Measurements from ENCODE around the gene PPP2R3B.

The PPP2R3B gene

DNA sequence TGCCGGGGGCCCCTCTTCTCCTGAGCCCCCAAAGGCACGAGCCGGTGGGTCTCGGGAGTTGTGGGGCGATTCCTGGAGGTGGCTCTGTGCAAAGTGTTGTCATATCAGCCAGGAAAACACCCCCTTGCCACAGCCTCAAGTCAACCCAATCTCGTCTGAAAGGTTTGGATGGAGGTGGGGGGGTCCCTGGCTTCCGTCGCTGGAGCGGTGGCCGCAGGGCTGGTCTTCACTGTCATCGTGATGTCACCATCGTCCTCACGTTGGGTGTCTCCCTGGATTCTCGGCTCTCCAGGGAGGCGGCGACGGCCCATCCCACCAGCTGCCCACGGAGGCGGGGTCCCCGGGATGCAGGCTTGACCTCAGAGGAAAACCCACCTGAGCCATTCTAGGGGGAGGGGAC lies 38.3 kb upstream of the PPP2R3B start:
- Histone ChIP-seq H2AFZ (ENCODE audit: low read depth, low read length) (no peak overlapping the region), H3K4me1 (ENCODE audit: insufficient read depth, low read length) (no peaks in the 10 kb centered on the region), H4K20me1 (ENCODE audit: insufficient read depth, low read length) (no peaks in the 10 kb centered on the region), H3K4me2 (ENCODE audit: insufficient read depth, low read length) (no peak overlapping the region), H3K27me3 (ENCODE audit: insufficient read depth, low read length, poor library complexity) (no peaks in the 10 kb centered on the region), H3K79me2 (ENCODE audit: insufficient read depth, low read length) (no peaks in the 10 kb centered on the region), H3K36me3 (ENCODE audit: insufficient read depth, low read length) (no peaks in the 10 kb centered on the region), H3K4me3 (ENCODE audit: low read depth in 1 of 2, low read length in 2 of 2) (no peak overlapping the region), H3K9ac (ENCODE audit: low read depth, low read length) (no peak overlapping the region), H3K27ac (ENCODE audit: low read length) (no peak overlapping the region), H3K9me3 (ENCODE audit: insufficient read depth, low read length, severe bottlenecking) (no peaks in the 10 kb centered on the region)
- TF ChIP-seq, protein P1, sequence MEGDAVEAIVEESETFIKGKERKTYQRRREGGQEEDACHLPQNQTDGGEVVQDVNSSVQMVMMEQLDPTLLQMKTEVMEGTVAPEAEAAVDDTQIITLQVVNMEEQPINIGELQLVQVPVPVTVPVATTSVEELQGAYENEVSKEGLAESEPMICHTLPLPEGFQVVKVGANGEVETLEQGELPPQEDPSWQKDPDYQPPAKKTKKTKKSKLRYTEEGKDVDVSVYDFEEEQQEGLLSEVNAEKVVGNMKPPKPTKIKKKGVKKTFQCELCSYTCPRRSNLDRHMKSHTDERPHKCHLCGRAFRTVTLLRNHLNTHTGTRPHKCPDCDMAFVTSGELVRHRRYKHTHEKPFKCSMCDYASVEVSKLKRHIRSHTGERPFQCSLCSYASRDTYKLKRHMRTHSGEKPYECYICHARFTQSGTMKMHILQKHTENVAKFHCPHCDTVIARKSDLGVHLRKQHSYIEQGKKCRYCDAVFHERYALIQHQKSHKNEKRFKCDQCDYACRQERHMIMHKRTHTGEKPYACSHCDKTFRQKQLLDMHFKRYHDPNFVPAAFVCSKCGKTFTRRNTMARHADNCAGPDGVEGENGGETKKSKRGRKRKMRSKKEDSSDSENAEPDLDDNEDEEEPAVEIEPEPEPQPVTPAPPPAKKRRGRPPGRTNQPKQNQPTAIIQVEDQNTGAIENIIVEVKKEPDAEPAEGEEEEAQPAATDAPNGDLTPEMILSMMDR (IDR thresholded peaks at IDR 0.05; ENCODE audit: borderline replicate concordance, extremely low read depth, low read length, poor library complexity, severe bottlenecking), result no peak
- TF ChIP-seq EZH2 (IDR thresholded peaks at IDR 0.05; ENCODE audit: borderline replicate concordance, low read depth, low read length, severe bottlenecking), result no peak
- no peak for ATAC-seq (ENCODE audit: insufficient read depth, low read depth)
- no peak for DNase-seq

DNA sequence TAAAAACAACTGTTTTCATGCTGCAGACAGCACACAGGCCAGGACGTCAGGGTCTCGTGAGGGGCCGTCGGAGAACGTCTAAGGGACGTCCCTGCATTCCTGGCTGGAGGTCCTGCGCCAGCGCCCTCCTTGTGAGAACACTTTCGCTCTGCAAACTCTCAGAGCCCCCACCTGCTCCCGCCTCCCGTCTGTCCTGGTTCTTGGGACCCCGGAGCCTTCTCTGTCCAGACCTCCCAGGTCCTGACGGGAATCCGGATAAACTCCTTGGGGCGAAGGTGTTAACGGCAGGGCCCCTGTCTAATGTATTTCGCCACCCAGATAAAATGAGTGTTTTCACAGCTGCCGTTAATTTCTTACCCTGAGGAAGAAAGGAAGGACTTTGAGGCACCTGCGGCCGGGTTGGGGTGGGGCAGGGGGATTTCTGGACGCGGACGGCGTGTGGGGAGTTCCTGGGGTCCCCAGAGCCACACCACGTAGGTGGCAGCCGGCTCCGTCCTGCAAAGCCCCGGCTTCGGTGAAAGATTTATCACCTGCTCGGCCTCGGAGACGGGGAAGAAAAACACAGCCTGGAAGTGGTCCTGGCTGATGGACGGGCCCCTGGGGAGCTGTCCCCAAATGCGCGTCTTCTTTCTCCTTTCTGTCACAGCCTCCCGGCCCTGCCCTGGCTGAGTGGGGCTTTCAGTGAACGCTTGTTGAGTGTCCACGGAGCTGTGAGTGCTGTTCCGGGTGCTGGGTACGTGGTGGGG lies 35.1 kb upstream of the PPP2R3B start:
- H3K4me1 ChIP-seq (ENCODE audit: insufficient read depth, low read length), result no peaks in the 10 kb centered on the region
- no peak overlapping the region for H3K4me3 ChIP-seq (ENCODE audit: low read depth in 1 of 2, low read length in 2 of 2)
- H3K79me2 ChIP-seq (ENCODE audit: insufficient read depth, low read length), result no peaks in the 10 kb centered on the region
- H3K9ac ChIP-seq (ENCODE audit: low read depth, low read length), result no peak overlapping the region
- no peaks in the 10 kb centered on the region for H4K20me1 ChIP-seq (ENCODE audit: insufficient read depth, low read length)
- no peak overlapping the region for H3K27ac ChIP-seq (ENCODE audit: low read length)
- DNase-seq, result no peak
- H3K36me3 ChIP-seq (ENCODE audit: insufficient read depth, low read length), result no peaks in the 10 kb centered on the region
- H3K4me2 ChIP-seq (ENCODE audit: insufficient read depth, low read length), result no peak overlapping the region
- ATAC-seq (ENCODE audit: insufficient read depth, low read depth), result no peak
- H3K27me3 ChIP-seq (ENCODE audit: insufficient read depth, low read length, poor library complexity), result no peaks in the 10 kb centered on the region
- TF ChIP-seq, protein P1 (IDR thresholded peaks at IDR 0.05; ENCODE audit: borderline replicate concordance, extremely low read depth, low read length, poor library complexity, severe bottlenecking), result no peak
- no peak for TF ChIP-seq EZH2 (IDR thresholded peaks at IDR 0.05; ENCODE audit: borderline replicate concordance, low read depth, low read length, severe bottlenecking)
- no peaks in the 10 kb centered on the region for H3K9me3 ChIP-seq (ENCODE audit: insufficient read depth, low read length, severe bottlenecking)
- no peak overlapping the region for H2AFZ ChIP-seq (ENCODE audit: low read depth, low read length)

DNA sequence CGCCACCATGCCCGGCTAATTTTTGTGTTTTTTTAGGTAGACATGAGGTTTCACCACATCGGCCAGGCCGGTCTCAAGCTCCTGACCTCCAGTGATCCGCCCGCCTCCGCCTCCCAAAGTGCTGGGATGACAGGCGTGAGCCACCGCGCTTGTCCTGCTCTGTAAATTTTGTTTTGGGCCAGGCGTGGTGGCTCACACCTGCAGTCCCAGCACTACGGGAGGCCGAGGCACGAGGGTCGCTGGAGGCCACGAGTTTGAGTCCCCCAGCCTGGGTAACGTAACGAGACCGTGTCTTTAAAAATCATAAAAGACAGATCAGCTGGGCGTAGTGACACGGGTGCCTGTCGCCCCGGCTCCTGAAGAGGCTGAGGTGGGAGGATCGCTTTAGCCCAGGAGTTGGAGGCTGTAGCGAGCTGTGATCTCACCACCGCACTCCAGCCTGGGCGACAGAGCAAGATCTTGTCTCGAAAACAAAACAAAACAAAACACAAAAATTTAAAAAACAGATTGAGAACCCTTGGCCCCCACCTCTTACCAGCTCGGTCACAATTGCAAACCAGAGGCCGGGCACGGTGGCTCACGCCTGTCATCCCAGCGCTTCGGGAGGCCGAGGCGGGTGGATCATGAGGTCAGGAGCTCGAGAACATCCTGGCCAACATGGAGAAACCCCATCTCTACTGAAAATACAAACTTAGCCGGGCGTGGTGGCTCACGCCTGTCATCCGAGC lies 34.0 kb upstream of the PPP2R3B start:
- TF ChIP-seq, protein P1 (IDR thresholded peaks at IDR 0.05; ENCODE audit: borderline replicate concordance, extremely low read depth, low read length, poor library complexity, severe bottlenecking), result no peak
- TF ChIP-seq EZH2 (IDR thresholded peaks at IDR 0.05; ENCODE audit: borderline replicate concordance, low read depth, low read length, severe bottlenecking), result no peak
- Histone ChIP-seq H2AFZ (ENCODE audit: low read depth, low read length) (no peak overlapping the region), H3K9me3 (ENCODE audit: insufficient read depth, low read length, severe bottlenecking) (no peaks in the 10 kb centered on the region), H3K4me1 (ENCODE audit: insufficient read depth, low read length) (no peaks in the 10 kb centered on the region), H3K27ac (ENCODE audit: low read length) (no peak overlapping the region), H3K9ac (ENCODE audit: low read depth, low read length) (no peak overlapping the region), H3K79me2 (ENCODE audit: insufficient read depth, low read length) (no peaks in the 10 kb centered on the region), H3K4me2 (ENCODE audit: insufficient read depth, low read length) (no peak overlapping the region), H3K27me3 (ENCODE audit: insufficient read depth, low read length, poor library complexity) (no peaks in the 10 kb centered on the region), H3K36me3 (ENCODE audit: insufficient read depth, low read length) (no peaks in the 10 kb centered on the region), H3K4me3 (ENCODE audit: low read depth in 1 of 2, low read length in 2 of 2) (no peak overlapping the region), H4K20me1 (ENCODE audit: insufficient read depth, low read length) (no peaks in the 10 kb centered on the region)
- no peak for DNase-seq
- no peak for ATAC-seq (ENCODE audit: insufficient read depth, low read depth)

All from DND-41 (cell line).